Bone marrow (tissue), 2 donors: ENCODE data around the gene HLA-DOA.

Experiments used
- DNase-seq, 2 donors: peaks; one replicate each; lab custom pipeline; 2025; lab: John Stamatoyannopoulos, UW

Gene HLA-DOA

DNA sequence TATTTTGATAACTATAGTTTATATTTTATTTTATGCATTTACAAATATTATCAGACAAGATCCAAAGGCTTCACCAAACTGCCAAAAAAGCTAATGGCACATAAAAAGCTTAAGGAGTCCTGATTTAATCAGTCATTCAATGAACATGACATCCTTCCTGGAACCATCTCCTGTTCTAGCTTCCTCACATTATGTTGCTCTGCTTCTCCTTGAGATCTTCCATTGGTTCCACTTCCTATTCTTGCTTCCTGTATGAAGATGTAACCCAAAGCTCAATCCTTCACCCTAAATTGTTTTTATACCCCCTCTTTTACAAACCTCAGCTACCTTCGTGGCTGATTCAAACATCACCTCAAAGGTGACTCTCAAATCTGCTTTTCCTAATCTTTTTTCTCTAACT, 45.5 kb downstream of the HLA-DOA start:
- DNase-seq, result no peak

DNA sequence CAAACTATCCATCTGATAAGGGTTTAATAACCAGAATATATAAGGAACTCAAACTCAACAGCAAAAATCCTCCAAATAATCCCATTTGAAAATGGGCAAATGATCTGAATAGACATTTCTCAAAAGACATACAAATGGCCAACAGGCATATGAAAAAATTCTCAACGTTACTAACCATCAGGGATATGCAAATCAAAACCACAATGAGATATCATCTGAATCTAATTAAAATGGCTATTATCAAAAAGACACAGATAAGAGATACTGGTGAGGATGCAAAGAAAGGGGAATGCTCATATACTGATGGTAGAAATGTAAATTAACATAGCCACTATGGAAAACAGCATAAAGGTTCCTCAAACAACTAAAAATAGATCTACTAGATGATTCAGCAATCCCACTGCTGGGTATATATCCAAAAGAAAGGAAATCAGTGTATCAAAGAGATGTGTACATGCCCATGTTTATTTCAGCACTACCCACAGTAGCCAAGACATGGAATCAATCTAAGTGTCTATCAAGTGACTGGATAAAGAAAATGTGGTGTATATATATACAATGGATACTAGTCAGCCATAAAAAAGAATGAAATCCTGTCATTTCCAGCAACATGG, 47.1 kb downstream of the HLA-DOA start:
- no peak for DNase-seq

- no peak for DNase-seq
These were observed 48.8 kb downstream of the HLA-DOA start for GRCh38 chr6:32960563-32960962.

DNA sequence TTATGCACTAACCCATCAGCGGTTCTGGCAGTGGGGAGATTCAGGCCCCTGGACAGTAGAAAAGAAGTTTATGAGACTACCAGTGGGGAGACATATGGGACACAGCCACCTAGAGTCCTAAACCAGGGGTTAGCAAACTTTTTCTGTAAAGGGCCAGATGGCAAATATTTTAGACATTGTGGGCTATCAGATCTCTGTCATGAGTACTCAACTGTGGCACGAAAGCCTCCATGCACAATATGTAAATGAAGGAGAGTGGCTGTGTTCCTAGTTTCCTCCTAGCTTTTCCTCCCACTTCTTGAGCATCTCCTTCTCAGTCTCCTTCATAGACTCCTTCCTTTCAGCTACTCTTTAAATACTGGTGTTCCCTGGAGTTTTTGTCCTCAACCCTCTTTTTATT, 53.2 kb downstream of the HLA-DOA start:
- no peak for DNase-seq

GRCh38 chr6:32954986-32955802, 54.2 kb downstream of the HLA-DOA start:
- DNase-seq, result no peak

DNA sequence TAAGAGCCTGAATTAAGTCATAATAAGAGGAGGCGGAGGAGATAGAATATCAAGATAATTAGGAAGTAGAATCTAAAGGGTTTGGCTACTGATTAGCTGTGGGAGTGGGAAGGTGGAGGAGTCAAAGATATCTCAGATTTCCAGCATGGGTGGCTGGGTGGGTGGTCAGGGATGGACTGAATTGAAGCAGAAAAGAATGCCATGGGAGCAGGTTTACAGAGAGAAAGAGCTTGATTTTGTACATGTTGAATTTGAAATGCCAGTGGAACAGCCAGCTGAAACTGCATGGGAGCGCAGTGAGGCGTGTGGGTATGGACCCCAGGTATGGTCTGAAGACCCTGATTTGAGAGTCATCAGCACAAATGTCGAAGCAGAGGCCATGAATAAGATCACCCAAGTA, 55.1 kb downstream of the HLA-DOA start:
- DNase-seq, result no peak
